ENCODE data around the gene PAIP2.

The PAIP2 gene

GRCh38 chr5:139341689-139342422, at the start of gene PAIP2:
PAIP2 (plus strand) TSS chr5:139341854; CDS start chr5:139363785, 21,931 bp downstream.
- peak within 1 kb of the TSS; percentile 100 for H3K4me3 ChIP-seq (ENCODE audit: low read depth, low read length)
- DNase-seq (ENCODE audit: low read depth), result peak; percentile 94
- TF ChIP-seq CTCF (IDR thresholded peaks at IDR 0.05; ENCODE audit: low read depth, low read length, missing control alignments), result peak; percentile 76
- in situ Hi-C loops (cut with HindIII; ENCODE audit: low sequenced_read_pairs), result no loop called here

DNA sequence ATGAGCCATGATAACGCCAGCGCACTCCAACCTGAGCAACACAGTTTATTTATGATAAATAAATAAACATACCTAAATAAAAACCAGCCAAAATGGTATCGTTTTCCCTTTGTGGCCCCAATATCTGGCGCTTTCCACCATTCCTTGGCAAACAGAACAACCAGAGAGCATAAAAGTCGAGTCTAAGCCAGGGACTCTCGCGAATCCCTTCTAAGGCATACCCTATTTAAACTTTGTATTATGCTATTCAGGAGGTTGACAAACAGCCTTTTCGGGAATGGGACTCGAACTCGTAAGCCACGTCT, 48.5 kb upstream of the PAIP2 start:
- in situ Hi-C loops (cut with HindIII; ENCODE audit: low sequenced_read_pairs), result no loop called here

GRCh38 chr5:139293507-139294373, 47.9 kb upstream of the PAIP2 start, which contains the start of gene MATR3:
MATR3 (plus strand) TSS chr5:139293740; CDS start chr5:139307416, 13,676 bp downstream.
- TF ChIP-seq CTCF (IDR thresholded peaks at IDR 0.05; ENCODE audit: low read depth, low read length, missing control alignments), result no peak
- H3K4me3 ChIP-seq (ENCODE audit: low read depth, low read length), result peak within 1 kb of the TSS; percentile 85
- in situ Hi-C loops (cut with HindIII; ENCODE audit: low sequenced_read_pairs), result no loop called here
- DNase-seq (ENCODE audit: low read depth), result peak; percentile 87

More for the DNA sequence above, 48.5 kb upstream of the PAIP2 start:
- TF ChIP-seq CTCF (IDR thresholded peaks at IDR 0.05; ENCODE audit: low read depth, low read length, missing control alignments), result no peak
- peak overlapping the region; percentile 85 for H3K4me3 ChIP-seq (ENCODE audit: low read depth, low read length)
- DNase-seq (ENCODE audit: low read depth), result no peak

DNA sequence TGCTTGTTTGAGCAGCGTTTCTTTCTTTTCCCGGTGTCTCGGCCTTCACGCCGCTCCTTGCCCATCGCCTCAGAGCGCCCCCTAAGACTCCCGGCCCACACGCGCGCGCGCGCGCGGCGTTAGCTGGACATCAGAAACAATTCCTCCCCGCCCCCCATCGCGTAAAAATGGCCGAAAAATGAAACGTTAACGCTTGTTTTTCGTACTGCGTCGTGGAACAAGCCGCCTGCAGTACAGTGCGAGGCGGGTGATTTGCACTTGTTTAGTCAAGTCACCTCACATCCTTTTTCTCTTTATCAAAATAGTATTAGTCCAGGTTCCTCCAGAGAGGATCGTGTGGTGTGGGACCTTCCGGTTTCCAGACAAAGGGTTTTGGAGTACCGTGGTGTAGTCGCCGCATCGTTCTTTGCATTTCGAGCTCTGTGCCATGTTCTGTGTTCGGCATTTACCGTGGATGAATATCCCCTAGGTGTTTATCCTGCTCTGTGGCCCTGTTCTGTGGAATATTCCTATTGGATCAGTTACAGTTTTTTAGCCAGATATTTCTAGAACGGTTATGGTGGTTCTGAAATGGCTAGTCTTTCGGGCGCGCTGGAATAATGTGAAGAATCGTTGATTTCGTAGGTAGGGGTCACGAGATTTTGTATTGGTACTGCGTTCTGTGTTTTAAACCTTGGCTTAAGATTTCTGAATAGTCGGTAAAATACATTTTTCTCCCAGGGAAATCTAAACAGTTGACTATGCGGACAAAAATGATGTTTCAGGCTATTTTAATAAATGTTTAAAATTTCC, 47.1 kb upstream of the PAIP2 start:
- DNase-seq (ENCODE audit: low read depth), result peak; percentile 63
- in situ Hi-C loops (cut with HindIII; ENCODE audit: low sequenced_read_pairs), result no loop called here
- peak; percentile 49 for TF ChIP-seq CTCF (IDR thresholded peaks at IDR 0.05; ENCODE audit: low read depth, low read length, missing control alignments)

DNA sequence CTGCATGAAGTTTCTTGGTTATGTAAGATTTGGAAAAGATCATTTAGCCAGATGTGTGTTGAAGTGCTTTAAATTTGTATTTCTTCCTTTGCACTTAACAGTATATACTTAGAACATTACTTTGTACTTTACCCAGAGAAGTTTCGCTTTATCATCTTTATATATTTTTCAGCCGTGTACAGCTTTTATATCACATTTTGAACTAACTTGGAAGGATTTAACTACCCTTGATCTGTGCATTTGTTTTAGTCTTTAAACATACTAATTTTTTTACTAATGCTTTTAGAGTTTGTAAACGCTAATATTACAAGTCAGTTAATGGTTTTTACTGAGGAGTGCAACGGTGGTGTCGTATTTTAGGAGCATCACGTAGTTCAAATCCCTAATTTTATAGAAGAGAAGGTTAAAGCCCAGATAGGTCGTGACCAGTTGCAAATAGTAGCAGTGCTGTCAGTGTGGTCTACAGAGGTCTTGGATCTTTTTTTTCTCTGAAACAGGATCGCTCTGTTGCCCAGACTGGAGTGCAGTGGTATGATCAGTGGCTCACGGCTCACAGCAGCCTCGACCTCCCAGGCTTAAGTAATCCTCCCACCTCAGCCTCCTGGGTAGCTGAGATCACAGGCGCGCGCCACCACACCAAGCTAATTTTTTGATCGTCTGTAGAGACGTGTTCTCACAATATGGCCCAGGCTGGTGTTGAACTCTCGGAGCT, 46.2 kb upstream of the PAIP2 start:
- in situ Hi-C loops (cut with HindIII; ENCODE audit: low sequenced_read_pairs), result no loop called here
- no peak for DNase-seq (ENCODE audit: low read depth)
- peak overlapping the region; percentile 85 for H3K4me3 ChIP-seq (ENCODE audit: low read depth, low read length)
- TF ChIP-seq CTCF (IDR thresholded peaks at IDR 0.05; ENCODE audit: low read depth, low read length, missing control alignments), result no peak

More for the DNA sequence above, 47.1 kb upstream of the PAIP2 start:
- H3K4me3 ChIP-seq (ENCODE audit: low read depth, low read length), result peak overlapping the region; percentile 85
